ENCODE results near the gene RHBDD3.

Gene RHBDD3

GRCh38 chr22:29306175-29306834 is 38.5 kb upstream of the RHBDD3 start, which contains the start of gene GAS2L1:
Gene GAS2L1, plus strand, starts transcription at chr22:29306650. Its CDS starts 1,456 bp downstream, at chr22:29308106.
- DNase-seq (ENCODE audit: low spot score), result peak; percentile 97

GRCh38 chr22:29305836-29306174 is 38.0 kb upstream of the RHBDD3 start:
- DNase-seq (ENCODE audit: low spot score), result no peak

- no peak for DNase-seq (ENCODE audit: low spot score)
Observed at GRCh38 chr22:29302681-29303465, 35.1 kb upstream of the RHBDD3 start.

- no peak for DNase-seq (ENCODE audit: low spot score)
Observed at GRCh38 chr22:29302402-29302680, 34.6 kb upstream of the RHBDD3 start.

GRCh38 chr22:29301716-29302401 is 34.1 kb upstream of the RHBDD3 start:
- no peak for DNase-seq (ENCODE audit: low spot score)

- DNase-seq (ENCODE audit: low spot score), result no peak
Observed at GRCh38 chr22:29300807-29301601, 33.2 kb upstream of the RHBDD3 start.

GRCh38 chr22:29300467-29300806 is 32.7 kb upstream of the RHBDD3 start:
- no peak for DNase-seq (ENCODE audit: low spot score)

GRCh38 chr22:29299136-29299900 is 31.5 kb upstream of the RHBDD3 start:
- no peak for DNase-seq (ENCODE audit: low spot score)

- DNase-seq (ENCODE audit: low spot score), result no peak
Observed at GRCh38 chr22:29298641-29299040, 30.9 kb upstream of the RHBDD3 start.

- no peak for DNase-seq (ENCODE audit: low spot score)
Observed at GRCh38 chr22:29292379-29292778, 24.6 kb upstream of the RHBDD3 start.

GRCh38 chr22:29291215-29291614 is 23.4 kb upstream of the RHBDD3 start:
- no peak for DNase-seq (ENCODE audit: low spot score)

GRCh38 chr22:29290061-29290460 is 22.3 kb upstream of the RHBDD3 start:
- DNase-seq (ENCODE audit: low spot score), result no peak

- no peak for DNase-seq (ENCODE audit: low spot score)
Observed at GRCh38 chr22:29288837-29289236, 21.1 kb upstream of the RHBDD3 start.

GRCh38 chr22:29284196-29284595 is 16.4 kb upstream of the RHBDD3 start:
- no peak for DNase-seq (ENCODE audit: low spot score)

GRCh38 chr22:29277927-29278326 is 10.1 kb upstream of the RHBDD3 start:
- DNase-seq (ENCODE audit: low spot score), result no peak

GRCh38 chr22:29275819-29276565 is 8.2 kb upstream of the RHBDD3 start:
- DNase-seq (ENCODE audit: low spot score), result no peak

GRCh38 chr22:29275167-29275566 is 7.4 kb upstream of the RHBDD3 start:
- no peak for DNase-seq (ENCODE audit: low spot score)

GRCh38 chr22:29272624-29273023 is 4.8 kb upstream of the RHBDD3 start:
- no peak for DNase-seq (ENCODE audit: low spot score)

- no peak for DNase-seq (ENCODE audit: low spot score)
Observed at GRCh38 chr22:29270475-29271271, 2.9 kb upstream of the RHBDD3 start.
